ENCODE measurements around the gene TCEANC2. TPM values are rescaled to one million over a fixed set of nuclear protein-coding genes. Genes with fewer than 3 reads are reported as not detected.
"Not testable (repeated sequence)": the region's sequence is repeated elsewhere in the genome, so short reads cannot be mapped to it uniquely, and the experiment has no call there.

The TCEANC2 gene
- total RNA-seq, 1 donor from 2014 or later, result 4.2 TPM

DNA sequence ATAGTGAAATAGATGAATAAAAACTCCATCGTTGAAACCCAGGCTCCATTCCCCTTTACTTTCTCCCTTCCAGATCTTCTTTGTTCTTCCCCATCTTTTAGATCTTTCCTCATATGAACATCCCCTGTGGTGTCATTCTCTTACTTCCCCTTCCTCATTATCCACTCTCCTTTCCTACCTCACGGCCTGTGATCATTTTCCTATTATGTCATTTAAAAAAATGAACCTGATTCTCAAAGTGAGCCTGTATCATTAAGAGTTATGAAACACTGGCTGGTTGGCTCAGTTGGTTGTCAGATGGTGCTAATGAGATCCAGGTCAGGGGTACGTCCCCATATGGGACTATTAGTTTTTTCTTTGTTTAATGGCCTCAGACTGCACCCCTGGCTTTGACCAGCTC is 38.3 kb downstream of the TCEANC2 start:
- ATAC-seq, result no peak

DNA sequence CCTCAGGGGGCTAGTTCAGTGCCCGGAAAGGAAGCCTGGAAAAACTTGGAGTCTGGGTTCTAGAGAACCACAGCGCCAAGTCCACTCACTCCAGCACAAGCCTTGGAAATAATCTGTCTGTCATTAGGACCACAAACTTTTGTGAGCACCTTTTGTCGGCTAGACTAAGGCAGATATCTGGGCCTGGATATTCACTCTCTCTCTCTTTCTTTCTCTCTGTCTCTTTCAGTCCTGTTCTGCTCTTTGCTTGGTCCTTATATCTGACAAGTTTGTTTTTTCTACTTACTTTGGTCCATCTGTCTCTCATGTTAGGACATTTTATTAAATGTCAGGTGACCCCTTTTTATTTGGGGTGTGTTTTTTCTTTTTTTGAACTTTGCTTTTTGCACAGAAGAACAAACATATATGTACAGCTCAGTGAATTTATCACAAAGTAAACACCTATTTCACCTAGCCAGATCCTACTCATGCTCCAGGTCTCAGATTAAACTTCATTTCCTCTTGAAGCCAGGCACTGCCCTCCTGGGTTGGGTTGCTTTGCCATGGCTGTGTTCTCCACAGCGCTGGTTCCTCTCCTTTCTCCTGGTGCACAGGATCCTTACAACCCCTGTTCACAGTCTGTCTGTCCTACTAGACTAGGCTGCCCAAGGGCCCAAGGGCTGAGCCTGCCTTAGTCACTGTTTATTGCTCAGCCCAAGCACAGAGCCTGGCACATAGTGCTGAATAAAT is 40.8 kb downstream of the TCEANC2 start:
- ATAC-seq, result no peak

DNA sequence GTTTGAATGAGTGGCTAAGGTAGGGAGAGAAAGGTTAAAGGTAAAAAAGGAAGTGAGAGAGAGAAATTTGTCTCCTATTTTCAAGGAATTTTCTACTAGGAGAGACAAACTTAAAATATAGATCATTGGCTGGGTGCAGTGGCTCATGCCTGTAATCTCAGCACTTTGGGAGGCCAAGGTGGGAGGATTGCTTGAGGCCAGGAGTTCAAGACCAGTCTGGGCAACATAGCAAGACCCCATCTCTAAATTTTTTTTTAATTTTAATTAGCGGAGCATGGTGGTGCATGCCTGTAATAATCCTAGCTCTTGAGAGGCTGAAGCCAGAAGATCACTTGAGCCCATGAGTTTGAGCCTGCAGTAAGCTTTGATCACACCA is 41.3 kb downstream of the TCEANC2 start:
- not testable (repeated sequence) for ATAC-seq

DNA sequence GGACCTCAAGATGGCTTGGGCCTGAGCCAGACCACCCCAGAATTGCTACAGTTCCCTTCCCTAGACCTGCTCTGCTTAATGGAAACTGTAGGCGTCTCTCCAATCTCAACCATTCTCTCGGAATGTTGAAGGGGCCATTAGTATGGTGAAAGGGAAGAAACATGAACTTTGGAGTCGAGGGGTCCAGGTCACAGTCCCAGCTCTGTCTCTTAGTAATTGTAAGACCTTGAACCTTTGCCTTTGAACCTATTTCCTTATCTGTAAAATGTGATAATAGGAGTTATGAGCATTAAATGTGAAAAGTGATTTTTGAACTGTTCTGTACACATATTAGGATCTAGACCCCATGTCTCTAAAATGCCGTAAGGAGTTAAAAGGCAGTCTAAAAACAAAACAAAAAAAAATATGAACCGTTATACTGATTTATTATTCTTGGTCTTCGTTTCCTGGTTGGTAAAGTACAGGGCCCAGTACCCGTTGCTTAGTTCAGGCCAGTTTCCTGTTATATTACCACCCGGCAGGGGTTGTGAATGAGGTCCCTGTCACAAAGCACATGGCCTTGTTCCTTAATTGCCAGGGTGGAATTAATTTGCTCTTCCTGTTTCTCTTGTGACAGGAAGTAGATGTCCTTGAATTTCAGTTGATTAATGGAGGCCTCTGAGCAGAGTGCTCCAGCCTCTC is 42.3 kb downstream of the TCEANC2 start:
- ATAC-seq, result no peak

DNA sequence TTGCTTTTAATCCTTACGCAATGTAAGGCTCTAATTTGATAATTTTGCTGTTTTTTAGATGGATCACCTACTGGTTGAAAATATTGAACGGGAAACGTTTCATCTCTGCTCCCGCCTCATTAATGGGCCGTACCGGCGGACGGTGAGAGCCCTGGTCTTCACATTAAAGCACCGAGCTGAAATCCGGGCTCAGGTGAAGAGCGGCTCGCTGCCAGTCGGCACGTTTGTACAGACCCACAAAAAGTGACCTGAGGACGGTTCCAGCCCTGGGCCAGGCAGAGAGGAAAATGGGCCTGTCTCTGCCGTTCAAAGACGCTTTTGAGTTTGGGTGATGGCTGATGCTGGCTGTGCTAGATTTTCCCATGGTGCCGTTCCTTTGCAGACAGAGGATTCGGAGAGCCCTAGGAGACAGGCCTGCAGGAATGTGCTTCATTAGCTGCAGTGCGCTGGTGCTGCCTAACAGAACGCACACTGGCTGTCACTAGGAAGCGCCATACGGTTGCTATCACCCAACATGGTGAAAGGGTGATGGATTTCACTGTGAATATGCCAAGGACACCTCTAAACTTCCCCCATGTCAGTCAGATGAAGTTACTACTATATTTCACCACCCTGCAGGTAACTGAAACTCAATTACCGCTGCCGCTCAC is 42.9 kb downstream of the TCEANC2 start:
- ATAC-seq, result no peak

DNA sequence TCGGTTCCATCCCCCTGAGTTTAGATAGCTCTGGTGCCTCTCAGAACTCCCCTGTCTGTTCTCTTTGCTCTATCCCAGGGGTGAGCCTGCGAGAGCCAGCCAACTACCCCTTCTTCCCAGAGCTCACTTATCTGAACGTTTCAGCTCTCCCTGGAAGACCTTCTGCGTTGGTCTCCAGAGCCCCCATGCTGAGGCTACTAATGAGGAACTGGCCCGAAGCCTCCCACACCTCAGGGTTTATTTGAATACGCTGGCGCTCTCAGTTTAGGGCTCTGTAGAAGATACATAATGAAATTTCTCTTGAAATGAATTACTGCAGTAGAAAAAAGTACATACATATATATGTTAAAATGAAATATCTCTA is 43.5 kb downstream of the TCEANC2 start:
- ATAC-seq, result no peak

DNA sequence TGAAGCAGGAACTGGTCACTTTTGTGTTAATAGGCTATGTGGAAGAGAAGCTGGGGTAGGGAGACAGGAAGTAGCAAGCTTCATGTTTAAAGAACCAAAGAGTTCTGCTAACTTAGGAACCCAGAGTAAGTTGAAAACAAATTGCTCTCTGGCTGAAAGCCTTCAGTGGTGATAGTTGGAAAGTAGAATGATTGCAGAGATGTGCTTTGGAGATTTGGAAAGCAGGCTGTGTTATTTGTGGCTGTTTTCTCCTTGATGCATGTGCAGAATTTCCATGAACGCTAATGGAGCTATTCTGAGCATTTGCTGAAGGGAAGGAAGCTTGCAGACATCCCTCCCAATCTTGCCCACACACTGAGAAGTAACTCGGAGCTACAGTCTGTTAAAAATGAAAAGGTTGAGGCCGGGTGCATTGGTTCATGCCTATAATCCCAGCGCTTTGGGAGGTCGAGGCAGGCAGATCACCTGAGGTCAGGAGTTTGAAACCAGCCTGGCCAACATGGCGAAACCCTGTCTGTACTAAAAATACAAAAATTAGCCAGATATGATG is 45.7 kb downstream of the TCEANC2 start:
- no peak for ATAC-seq

DNA sequence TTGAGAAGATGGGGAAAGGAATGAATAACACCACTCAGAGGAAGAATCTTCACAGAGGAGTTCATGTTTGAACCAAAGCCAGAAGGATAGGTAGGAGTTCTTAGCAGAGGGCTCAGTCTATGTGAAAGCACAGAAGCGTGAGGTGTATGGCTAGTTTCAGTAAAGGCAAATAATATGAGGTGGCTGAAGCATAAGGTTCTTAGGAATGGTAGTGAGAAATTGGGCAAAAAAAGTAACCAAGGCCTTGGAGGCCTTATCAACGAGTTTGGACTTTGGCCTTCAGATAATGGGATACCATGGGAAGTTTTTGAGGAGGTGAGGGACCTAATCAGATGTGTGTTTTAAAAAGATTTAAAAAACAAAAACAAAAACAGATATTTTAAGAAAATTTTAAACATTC is 47.1 kb downstream of the TCEANC2 start:
- no peak for ATAC-seq

DNA sequence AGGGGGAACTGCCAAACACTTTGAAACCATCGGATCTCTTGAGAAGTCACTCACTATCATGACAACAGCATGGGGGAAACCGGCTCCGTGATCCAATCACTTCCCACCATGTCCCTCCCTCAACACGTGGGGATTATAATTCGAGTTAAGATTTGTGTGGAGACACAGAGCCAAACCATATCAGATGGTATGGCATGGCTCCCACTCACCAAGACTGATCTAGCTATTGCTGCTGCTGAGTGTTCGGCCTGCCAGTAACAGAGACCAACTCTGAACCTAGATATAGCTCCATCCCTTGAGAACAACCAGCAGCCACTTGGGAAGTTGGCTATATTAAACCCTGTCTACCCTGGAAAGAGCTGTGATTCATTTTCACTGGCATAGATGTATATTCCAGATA is 50.0 kb downstream of the TCEANC2 start:
- no peak for ATAC-seq

DNA sequence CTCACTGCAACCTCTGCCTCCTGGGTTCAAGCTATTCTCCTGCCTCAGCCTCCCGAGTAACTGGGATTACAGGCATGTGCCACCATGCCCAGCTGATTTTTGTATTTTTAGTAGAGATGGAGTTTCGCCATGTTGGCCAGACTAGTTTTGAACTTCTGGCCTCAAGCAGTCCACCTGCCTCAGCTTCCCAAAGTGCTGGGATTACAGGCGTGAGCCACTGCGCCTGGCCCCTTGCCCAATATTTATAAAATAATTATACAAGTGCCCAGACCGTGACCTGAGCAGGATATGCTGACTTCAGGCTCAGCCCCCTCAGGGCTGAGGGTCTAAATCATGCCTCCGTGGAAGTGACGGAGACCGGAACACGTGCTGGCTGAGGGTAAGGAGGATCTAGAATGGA is 51.2 kb downstream of the TCEANC2 start:
- not testable (repeated sequence) for ATAC-seq

DNA sequence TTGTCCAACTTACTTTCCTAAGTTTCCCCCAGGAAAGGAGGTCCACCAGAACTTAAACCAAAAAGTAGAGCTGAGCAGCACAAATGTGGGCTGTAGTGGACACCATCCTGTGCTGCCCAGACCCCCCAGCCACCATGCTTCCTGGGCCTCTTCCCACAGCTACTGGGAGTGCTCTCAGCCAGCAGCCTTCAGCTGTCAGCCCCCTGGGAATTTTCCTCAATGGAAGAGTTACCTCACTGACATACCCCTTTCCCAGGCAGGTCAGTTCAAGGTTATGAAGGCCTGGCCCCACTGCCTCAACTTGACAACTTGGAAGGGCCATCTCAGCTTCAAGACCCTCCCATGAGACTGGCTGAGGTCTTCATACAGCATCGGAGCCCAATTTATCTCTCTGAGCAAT is 51.7 kb downstream of the TCEANC2 start:
- no peak for ATAC-seq

DNA sequence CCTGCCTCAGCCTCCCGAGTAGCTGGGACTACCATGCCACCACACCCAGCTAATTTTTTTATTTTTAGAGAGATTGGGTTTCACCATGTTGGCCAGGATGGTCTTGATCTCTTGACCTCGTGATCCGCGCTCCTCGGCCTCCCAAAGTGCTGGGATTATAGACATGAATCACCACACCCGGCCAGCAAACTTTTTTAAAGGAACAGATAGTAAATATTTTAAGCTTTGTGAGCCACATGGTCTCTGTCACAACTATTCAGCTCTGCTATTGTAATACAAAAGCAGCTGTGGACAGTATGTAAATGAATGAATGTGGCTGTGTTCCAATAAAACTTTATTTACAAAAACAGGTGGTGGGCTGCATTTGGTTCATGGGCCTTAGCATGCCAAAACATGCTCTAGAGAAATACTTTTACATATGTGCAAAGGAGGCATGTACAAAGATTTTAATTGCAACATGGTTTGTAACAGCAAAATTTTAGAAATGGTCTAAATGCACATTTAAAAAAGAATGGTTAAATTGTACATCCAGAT is 52.4 kb downstream of the TCEANC2 start:
- ATAC-seq, result no peak

DNA sequence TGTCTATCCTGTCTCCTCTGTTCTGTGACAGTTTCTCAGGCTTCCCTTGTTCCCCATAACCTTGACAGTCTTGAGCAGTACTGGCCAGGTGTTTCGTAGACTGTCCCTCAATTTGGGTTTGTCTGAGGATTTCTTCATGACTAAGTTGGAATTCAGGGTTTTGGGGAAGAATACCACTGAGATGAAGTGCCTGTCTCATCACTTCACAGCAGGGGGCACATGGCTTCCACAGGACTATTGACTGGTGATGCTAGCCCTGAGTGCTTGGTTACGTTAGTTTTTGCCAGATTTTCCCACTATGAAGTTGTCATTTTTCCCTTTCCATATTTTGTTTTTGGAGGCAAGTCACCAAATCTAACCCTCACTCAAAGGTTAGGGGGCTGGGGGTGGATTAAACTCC is 53.7 kb downstream of the TCEANC2 start:
- ATAC-seq, result no peak

DNA sequence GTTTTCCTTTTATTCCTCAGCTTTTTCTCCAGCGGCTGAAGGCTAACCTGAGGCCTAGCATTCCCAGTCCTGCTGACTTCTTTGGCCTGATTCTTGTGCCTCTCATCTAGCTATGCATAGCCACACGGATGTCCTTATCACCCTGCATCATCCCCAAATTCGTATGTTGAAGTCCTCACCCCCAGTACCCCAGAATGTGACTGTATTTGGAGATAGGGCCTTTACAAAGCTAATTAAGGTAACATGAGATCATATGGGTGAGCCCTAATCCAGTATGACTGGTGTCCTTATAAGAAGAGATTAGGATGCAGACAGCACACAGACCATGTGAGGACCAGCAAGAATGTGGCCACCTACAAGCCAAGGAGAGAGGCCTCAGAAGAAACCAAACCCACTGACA is 54.7 kb downstream of the TCEANC2 start:
- ATAC-seq, result no peak

DNA sequence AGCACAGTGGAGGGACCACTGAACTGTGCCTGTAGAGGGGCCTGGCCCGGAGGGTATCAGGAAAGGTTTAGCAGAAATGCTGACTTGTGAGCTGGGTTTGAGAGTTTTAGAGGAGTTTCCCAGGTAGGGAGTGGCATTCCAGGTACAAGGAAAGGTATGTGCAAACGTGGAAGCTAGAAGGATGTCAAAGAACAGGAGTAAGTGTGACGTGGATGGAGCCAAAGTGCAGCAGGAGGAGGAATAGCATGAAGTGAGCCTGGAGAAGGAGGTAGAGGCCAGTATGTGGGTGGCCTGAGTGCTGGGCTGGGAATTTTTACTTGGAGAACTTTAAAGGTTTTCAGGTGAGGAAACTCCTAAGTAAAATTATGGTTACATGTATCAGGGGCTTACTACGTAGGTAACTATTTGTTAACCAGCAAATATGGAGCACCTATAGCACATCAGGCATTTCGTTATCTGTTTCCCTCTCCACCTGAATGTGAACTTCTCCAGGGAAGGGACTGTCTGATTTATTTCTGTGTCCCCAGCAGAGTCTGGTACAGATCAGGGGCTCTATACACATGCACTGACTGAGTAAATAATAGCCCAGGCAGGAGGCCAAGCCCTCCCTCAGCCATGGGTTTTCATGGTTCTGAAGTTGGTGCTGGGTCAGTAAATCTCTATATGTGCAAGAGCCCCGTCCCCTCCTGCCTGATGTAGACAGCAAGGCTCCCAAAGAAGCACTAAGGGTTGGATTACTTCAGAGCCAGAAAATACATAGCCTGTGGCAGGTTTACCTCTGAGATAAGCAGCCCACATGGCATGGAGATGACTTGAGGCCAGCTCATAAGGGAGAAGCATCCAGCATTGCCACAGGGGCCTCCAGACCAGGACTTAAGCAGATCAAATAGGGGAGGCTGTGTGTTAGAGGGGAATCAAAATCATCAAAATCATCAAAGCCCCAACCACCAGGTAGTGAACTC is 56.0 kb downstream of the TCEANC2 start:
- no peak for ATAC-seq

DNA sequence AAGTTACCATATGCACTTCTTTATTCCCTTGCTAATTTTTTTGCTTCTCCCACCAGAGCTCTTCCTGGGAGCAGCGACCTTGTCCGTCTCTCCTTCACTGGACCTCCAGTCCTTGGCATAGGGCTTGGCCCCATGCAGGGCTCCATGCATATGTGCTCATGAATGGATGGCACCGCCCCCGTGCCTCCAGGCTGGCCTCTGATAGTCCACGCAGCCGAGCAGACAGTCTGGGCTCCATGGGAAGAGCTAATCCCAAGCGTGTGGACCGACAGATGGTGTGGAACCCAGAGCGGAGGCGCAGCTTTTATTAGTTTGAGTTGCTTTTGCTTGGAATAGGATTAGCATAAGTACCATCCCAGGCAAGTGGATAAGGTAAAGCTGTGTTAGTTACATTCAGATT is 57.6 kb downstream of the TCEANC2 start:
- no peak for ATAC-seq

DNA sequence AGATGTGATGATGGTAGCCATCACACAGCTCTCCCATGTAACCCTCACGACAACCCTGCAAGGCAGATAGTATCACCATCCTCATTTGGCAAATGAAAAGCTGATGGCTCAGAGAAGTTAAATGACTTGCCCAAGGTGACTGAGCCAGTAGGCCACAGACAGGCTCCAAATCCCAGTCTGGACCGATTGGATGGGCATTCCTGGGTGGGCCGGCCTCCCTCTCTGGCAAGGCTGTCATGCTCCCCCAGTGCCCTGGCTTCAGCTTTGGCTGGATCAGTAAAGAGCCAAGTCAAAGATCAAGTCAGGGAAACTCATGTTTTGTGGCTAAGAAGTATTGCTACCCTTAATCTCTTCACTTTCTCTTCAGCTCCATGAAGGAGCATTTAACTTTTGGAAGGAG is 58.2 kb downstream of the TCEANC2 start:
- ATAC-seq, result no peak

DNA sequence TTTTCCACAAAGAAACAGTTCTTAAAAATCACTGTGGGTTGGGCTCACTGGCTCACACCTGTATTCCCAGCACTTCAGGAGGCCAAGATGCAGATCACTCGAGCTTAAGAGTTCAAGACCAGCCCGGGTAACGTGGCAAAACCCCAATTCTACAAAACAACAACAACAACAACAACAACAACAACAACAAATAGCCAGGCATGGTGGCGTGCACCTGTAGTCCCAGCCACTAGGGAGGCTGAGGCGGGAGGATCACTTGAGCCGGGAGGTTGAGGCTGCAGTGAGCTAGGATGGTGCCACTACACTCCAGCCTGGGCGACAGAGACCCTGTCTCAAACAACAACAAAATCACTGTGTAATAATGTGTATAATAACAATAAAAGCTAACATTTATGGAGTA is 58.6 kb downstream of the TCEANC2 start:
- no peak for ATAC-seq

DNA sequence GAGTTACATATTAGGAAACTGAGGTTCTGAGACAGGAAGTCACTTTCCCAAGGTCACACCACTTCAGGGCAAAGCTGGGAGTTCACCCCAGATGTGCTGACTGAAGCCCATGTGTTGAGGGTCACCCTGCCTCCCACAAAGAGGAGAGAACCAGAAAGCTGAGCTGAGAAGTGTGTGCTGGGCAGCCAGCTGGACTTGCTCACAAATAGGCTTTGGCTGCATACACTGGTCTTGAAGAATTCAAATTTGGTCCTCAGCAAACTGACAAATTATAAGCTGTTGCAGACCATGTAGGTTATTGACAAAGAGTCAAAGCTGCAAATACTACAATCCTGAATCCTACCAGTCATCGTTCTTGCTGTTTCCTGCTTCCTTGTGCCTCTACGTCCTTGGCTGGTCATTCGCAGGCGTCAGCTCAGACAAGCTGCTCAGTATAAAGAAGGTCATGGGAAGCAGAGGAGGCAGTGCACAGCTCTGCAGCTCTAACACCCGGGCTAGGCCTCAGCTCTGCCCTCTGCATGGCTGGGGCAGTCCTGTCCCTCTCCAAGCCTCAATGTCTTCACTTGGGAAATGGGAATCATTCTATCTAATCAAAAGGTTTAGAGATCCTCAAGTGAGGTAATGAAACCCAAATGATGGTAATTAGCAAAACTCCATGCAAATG is 59.4 kb downstream of the TCEANC2 start:
- no peak for ATAC-seq

DNA sequence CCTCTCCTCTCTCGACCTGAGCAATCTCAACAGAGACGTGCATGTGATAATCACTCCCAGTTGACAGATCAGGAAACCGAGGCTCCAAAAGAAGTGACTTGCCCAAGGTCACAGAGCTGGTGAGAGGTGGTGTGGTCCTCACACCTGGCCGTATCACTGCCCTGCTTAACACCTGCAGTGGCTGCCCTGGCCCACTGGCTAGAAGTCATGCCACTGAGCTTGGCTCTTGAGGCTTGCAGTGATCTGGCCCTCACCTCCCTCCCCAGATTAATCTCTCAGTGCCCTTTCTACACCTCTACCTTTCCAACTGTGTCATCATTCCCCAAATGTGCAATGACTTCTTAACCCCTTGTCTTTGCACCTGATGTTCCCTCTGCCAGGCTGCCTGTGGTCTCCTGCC is 60.6 kb downstream of the TCEANC2 start:
- no peak for ATAC-seq

DNA sequence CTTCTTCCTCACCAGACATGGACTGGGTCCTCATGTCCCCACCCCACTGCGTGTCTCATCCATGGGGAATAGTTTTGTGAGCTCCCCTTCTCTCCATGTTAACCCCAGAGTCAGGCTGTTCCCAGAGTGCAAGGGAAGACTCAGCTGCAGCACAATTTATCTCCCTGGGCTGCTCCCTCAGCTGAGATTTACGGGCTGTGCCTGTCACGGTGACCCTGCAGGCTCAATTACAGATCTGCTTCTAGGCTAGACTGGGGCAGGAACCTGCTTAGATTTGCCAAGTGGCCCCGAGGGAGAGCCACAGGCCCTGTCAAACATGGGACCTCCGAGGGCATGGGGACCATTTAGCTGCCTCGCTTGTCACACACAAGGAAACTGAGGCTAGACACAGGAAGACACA is 61.5 kb downstream of the TCEANC2 start:
- ATAC-seq, result no peak

DNA sequence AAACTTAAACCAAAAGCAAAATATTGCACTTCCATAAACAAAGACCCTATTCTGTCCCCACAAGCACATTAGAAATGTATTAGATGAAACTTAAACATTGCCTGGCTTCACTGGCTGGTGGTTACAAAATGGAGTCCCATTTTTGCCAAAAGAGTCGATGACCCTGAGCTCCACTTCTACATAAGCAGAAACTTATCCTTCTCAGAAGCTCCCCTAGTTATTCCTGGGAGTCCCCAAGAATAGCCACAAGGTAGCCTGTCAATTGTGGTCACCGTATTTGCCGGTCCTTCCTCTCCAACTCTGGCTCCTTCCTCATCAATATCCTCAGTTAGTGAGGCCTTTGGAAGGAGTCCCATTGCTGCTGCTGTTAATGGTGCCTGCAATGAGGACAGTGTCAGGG is 62.1 kb downstream of the TCEANC2 start:
- no peak for ATAC-seq

Measured in esophagus mucosa (tissue), 1 donor.